Testis (tissue), 2 donors: Measurements from ENCODE around the gene PHAX.

ENCODE experiments used
- POLR2A ChIP-seq: fragments of 450-650 bp; IDR thresholded peaks from one replicate; pipeline ENCODE4 v1.6.1; 2017; ENCODE audit warnings: antibody characterized with exemption, mild to moderate bottlenecking, moderate library complexity
- TF ChIP-seq, protein P1 (sequence below), 3 experiments: fragments of 450-650 bp in 2 of 3; fragments of 200-600 bp in 1 of 3; sonication (generic) in 1 of 3; IDR thresholded peaks; one replicate each; pipeline ENCODE4 v1.5.1; 2016 to 2019; ENCODE audit warnings: antibody characterized with exemption in 3 of 3, mild to moderate bottlenecking in 2 of 3, moderate library complexity in 1 of 3

DNA sequence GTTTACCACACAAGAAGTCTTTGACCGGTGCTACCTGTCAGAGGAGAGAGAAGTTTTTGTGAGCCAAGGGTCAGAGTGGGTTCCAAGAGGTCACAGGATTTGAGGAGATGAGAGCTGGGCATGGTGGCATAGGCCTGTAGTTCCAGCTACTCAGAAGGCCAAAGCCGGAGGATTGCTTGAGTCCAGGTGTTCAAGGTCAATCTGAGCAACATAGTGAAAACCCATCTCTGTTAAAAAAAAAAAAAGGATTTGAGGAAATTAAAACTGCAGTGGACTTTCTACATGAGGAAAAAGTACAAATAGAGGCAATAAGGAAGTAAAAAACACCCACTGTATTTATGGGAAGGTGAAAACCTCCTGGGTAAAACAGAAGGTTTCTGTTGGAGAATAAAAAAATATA lies 63.8 kb downstream of the PHAX start:
- TF ChIP-seq, protein P1, sequence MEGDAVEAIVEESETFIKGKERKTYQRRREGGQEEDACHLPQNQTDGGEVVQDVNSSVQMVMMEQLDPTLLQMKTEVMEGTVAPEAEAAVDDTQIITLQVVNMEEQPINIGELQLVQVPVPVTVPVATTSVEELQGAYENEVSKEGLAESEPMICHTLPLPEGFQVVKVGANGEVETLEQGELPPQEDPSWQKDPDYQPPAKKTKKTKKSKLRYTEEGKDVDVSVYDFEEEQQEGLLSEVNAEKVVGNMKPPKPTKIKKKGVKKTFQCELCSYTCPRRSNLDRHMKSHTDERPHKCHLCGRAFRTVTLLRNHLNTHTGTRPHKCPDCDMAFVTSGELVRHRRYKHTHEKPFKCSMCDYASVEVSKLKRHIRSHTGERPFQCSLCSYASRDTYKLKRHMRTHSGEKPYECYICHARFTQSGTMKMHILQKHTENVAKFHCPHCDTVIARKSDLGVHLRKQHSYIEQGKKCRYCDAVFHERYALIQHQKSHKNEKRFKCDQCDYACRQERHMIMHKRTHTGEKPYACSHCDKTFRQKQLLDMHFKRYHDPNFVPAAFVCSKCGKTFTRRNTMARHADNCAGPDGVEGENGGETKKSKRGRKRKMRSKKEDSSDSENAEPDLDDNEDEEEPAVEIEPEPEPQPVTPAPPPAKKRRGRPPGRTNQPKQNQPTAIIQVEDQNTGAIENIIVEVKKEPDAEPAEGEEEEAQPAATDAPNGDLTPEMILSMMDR (IDR thresholded peaks at IDR 0.05): no peak
- no peak for TF ChIP-seq POLR2A
